Measurements from ENCODE around the gene TCP11. TPM values are rescaled to one million over a fixed set of nuclear protein-coding genes. Genes with fewer than 3 reads are reported as not detected.

Gene TCP11
- total RNA-seq, 6 experiments from 2014 or later: 0.31 TPM; not detected in 5

GRCh38 chr6:35176301-35177024 is 35.3 kb upstream of the TCP11 start:
- no peaks in the 10 kb centered on the region for H3K9me3 ChIP-seq
- no peaks in the 10 kb centered on the region for H3K36me3 ChIP-seq
- peaks cover 0 to under 1% (median 0%) of the 10 kb centered on the region in 4 donors for H3K4me1 ChIP-seq
- H3K27me3 ChIP-seq: no peaks in the 10 kb centered on the region
- ATAC-seq (no peak), DNase-seq (no peak)
- 50% methylated on average over 2 of the region's 3 CpGs for WGBS (ENCODE audit: insufficient coverage, low coverage, low lambda C conversion rate, missing lambda C conversion rate)
- no peak overlapping the region for H3K4me3 ChIP-seq
- TF ChIP-seq POLR2A (IDR thresholded peaks at IDR 0.05) (no peak), CTCF (IDR thresholded peaks at IDR 0.05) (no peak)
- H3K27ac ChIP-seq: no peak overlapping the region
- intact Hi-C loops (cut with DNase I): no loop called here

GRCh38 chr6:35174501-35174900 is 33.4 kb upstream of the TCP11 start:
- Histone ChIP-seq H3K27me3 (no peaks in the 10 kb centered on the region), H3K9me3 (no peaks in the 10 kb centered on the region), H3K36me3 (no peaks in the 10 kb centered on the region), H3K27ac (no peak overlapping the region), H3K4me1 (no peaks in the 10 kb centered on the region), H3K4me3 (no peak overlapping the region)
- intact Hi-C loops (cut with DNase I): no loop called here
- no peak for DNase-seq
- ATAC-seq: no peak
- TF ChIP-seq POLR2A (IDR thresholded peaks at IDR 0.05) (no peak), CTCF (IDR thresholded peaks at IDR 0.05) (no peak)
- WGBS (ENCODE audit: insufficient coverage, low coverage, low lambda C conversion rate, missing lambda C conversion rate): 85% methylated on average over 4 of the region's 4 CpGs

- no peaks in the 10 kb centered on the region for H3K36me3 ChIP-seq
- H3K4me1 ChIP-seq: no peaks in the 10 kb centered on the region
- TF ChIP-seq CTCF (IDR thresholded peaks at IDR 0.05): no peak
- no peak for TF ChIP-seq POLR2A (IDR thresholded peaks at IDR 0.05)
- no peak overlapping the region for H3K27ac ChIP-seq
- no peaks in the 10 kb centered on the region for H3K9me3 ChIP-seq
- intact Hi-C loops (cut with DNase I): no loop called here
- ATAC-seq (no peak), DNase-seq (no peak)
- WGBS (ENCODE audit: insufficient coverage, low coverage, low lambda C conversion rate, missing lambda C conversion rate): 88% methylated on average over 1 of the region's 2 CpGs
- H3K27me3 ChIP-seq: no peaks in the 10 kb centered on the region
- H3K4me3 ChIP-seq: no peak overlapping the region
Measured at GRCh38 chr6:35174088-35174434, 32.9 kb upstream of the TCP11 start.

GRCh38 chr6:35173427-35174087 is 32.4 kb upstream of the TCP11 start:
- DNase-seq: no peak
- H3K4me3 ChIP-seq: no peak overlapping the region
- no peak for ATAC-seq
- intact Hi-C loops (cut with DNase I): no loop called here
- no peaks in the 10 kb centered on the region for H3K36me3 ChIP-seq
- WGBS (ENCODE audit: insufficient coverage, low coverage, low lambda C conversion rate, missing lambda C conversion rate): 58% methylated on average over 5 of the region's 7 CpGs
- H3K4me1 ChIP-seq: no peaks in the 10 kb centered on the region
- no peaks in the 10 kb centered on the region for H3K27me3 ChIP-seq
- TF ChIP-seq CTCF (IDR thresholded peaks at IDR 0.05) (no peak), POLR2A (IDR thresholded peaks at IDR 0.05) (no peak)
- no peaks in the 10 kb centered on the region for H3K9me3 ChIP-seq
- no peak overlapping the region for H3K27ac ChIP-seq

All from right lobe of liver (tissue), 6 donors.